Colonic mucosa (tissue), 4 donors: ENCODE measurements around the gene SMIM29. TPM values are rescaled to one million over a fixed set of nuclear protein-coding genes. Genes with fewer than 3 reads are reported as not detected.
A peak's percentile ranks its signal among the peaks of the same experiment; 100 is the strongest.

Experiments used
- DNase-seq: peaks from one replicate; pipeline ENCODE4 v3.0.0-alpha.2; 2020
- H3K27ac ChIP-seq: fragments of 200-600 bp; one replicate; pipeline ENCODE4 v1.8.0; 2021
- H3K27me3 ChIP-seq: fragments of 200-600 bp; one replicate; pipeline ENCODE4 v1.8.0; 2021
- H3K36me3 ChIP-seq: fragments of 200-600 bp; one replicate; pipeline ENCODE4 v1.8.0; 2021
- H3K4me1 ChIP-seq: fragments of 200-600 bp; one replicate; pipeline ENCODE4 v1.8.0; 2021; ENCODE audit warnings: mild to moderate bottlenecking
- H3K4me3 ChIP-seq: fragments of 200-600 bp; one replicate; pipeline ENCODE4 v1.8.0; 2021
- H3K9ac ChIP-seq, 2 donors: one replicate each; pipeline ENCODE4 v1.7.0; 2013; ENCODE audit warnings: control low read depth in 2 of 2, low read depth in 2 of 2, low read length in 2 of 2
- H3K9me3 ChIP-seq: fragments of 200-600 bp; one replicate; pipeline ENCODE4 v1.8.0; 2021
- CTCF ChIP-seq: fragments of 200-600 bp; IDR thresholded peaks from one replicate; pipeline ENCODE4 v1.8.0; 2022; ENCODE audit warnings: antibody characterized with exemption, mild to moderate bottlenecking
- intact Hi-C: fragments of 100-400 bp; cut with DNase I; formaldehyde crosslinking; loops from one replicate; pipeline ENCODE4 v1.14.1; 2022
- total RNA-seq, 2 donors: library from RNA; stranded (reverse); fragmentation: NEBNext Ultra II Directional in 1 of 2; extraction: Animal tissue kit (Norgen Biotek cat#: 25700) in 1 of 2; gene quantifications; one replicate each; pipeline ENCODE4 v1.2.1, GENCODE V29; 2021
- donor health status: healthy.
- donor health status: DM: no; HTN: no; CAD: no.
- donor health status: DM: no; HTN: no; CAD: no.

The SMIM29 gene
- total RNA-seq, 2 donors from 2014 or later, result 8.6 to 12.8 TPM

GRCh38 chr6:34237316-34237721 lies 11.5 kb downstream of the SMIM29 start:
- no peaks in the 10 kb centered on the region for H3K36me3 ChIP-seq
- peak overlapping the region; percentile 75 to 83 for H3K9ac ChIP-seq
- no peaks in the 10 kb centered on the region for H3K27me3 ChIP-seq
- no peaks in the 10 kb centered on the region for H3K9me3 ChIP-seq
- TF ChIP-seq CTCF, result no peak
- intact Hi-C loops, result no loop called here
- H3K4me1 ChIP-seq, result no peaks in the 10 kb centered on the region
- DNase-seq, result peak; percentile 30
- peak overlapping the region; percentile 95 for H3K27ac ChIP-seq
- H3K4me3 ChIP-seq, result peak overlapping the region; percentile 77

- Histone ChIP-seq H3K9me3 (no peaks in the 10 kb centered on the region), H3K27ac (peak within 1 kb of the TSS; percentile 95), H3K36me3 (no peaks in the 10 kb centered on the region), H3K27me3 (no peaks in the 10 kb centered on the region), H3K9ac (peak within 1 kb of the TSS; percentile 83 to 89), H3K4me1 (no peaks in the 10 kb centered on the region), H3K4me3 (peak within 1 kb of the TSS; percentile 77)
- no peak for TF ChIP-seq CTCF
- intact Hi-C loops, result no loop called here
- DNase-seq, result peak; percentile 91
Observed at GRCh38 chr6:34236443-34237315, 12.1 kb downstream of the SMIM29 start, which contains the start of gene HMGA1. TSS of gene HMGA1 (plus strand) at chr6:34236873. CDS start at chr6:34240781, 3,908 bp downstream.

GRCh38 chr6:34236131-34236442 lies 12.7 kb downstream of the SMIM29 start:
- H3K4me1 ChIP-seq, result no peaks in the 10 kb centered on the region
- intact Hi-C loops, result no loop called here
- H3K27me3 ChIP-seq, result no peaks in the 10 kb centered on the region
- no peaks in the 10 kb centered on the region for H3K36me3 ChIP-seq
- TF ChIP-seq CTCF, result no peak
- DNase-seq, result peak; percentile 70
- peak overlapping the region; percentile 82 to 89 for H3K9ac ChIP-seq
- no peaks in the 10 kb centered on the region for H3K9me3 ChIP-seq
- H3K4me3 ChIP-seq, result peak overlapping the region; percentile 63
- peak overlapping the region; percentile 95 for H3K27ac ChIP-seq

GRCh38 chr6:34235307-34236130 lies 13.3 kb downstream of the SMIM29 start:
- Histone ChIP-seq H3K4me3 (peak overlapping the region; percentile 63), H3K4me1 (no peaks in the 10 kb centered on the region), H3K9me3 (no peaks in the 10 kb centered on the region), H3K27me3 (no peaks in the 10 kb centered on the region), H3K27ac (peak overlapping the region; percentile 95), H3K36me3 (no peaks in the 10 kb centered on the region), H3K9ac (peak overlapping the region; percentile 82 to 89)
- intact Hi-C loops, result no loop called here
- DNase-seq, result peak; percentile 73
- no peak for TF ChIP-seq CTCF

- H3K9me3 ChIP-seq, result no peaks in the 10 kb centered on the region
- no peak overlapping the region for H3K4me3 ChIP-seq
- TF ChIP-seq CTCF, result no peak
- no peak for DNase-seq
- H3K9ac ChIP-seq, result no peak overlapping the region
- H3K27ac ChIP-seq, result peak overlapping the region; percentile 95
- no peaks in the 10 kb centered on the region for H3K4me1 ChIP-seq
- H3K36me3 ChIP-seq, result no peaks in the 10 kb centered on the region
- H3K27me3 ChIP-seq, result no peaks in the 10 kb centered on the region
- intact Hi-C loops, result no loop called here
Observed at GRCh38 chr6:34234667-34235306, 14.0 kb downstream of the SMIM29 start.
